Upper lobe of right lung (tissue), 1 donor: ENCODE measurements around the gene MYH15. TPM values are rescaled to one million over a fixed set of nuclear protein-coding genes. Genes with fewer than 3 reads are reported as not detected.

Experiments
- ATAC-seq: fragments of 200-7000 bp; cut with Tn5 transposase; one replicate; pipeline ENCODE4 v1.9.1; 2020; ENCODE audit warnings: mild to moderate bottlenecking, moderate library complexity
- DNase-seq: peaks from one replicate; pipeline ENCODE4 v3.0.0-alpha.2; 2020
- H3K27ac ChIP-seq: fragments of 200-600 bp; one replicate; pipeline ENCODE4 v1.8.0; 2022
- H3K27me3 ChIP-seq: fragments of 200-600 bp; one replicate; pipeline ENCODE4 v1.8.0; 2022; ENCODE audit warnings: mild to moderate bottlenecking
- H3K36me3 ChIP-seq: fragments of 200-600 bp; one replicate; pipeline ENCODE4 v1.8.0; 2022
- H3K4me1 ChIP-seq: fragments of 200-600 bp; one replicate; pipeline ENCODE4 v1.8.0; 2022
- H3K4me3 ChIP-seq: fragments of 200-600 bp; one replicate; pipeline ENCODE4 v1.8.0; 2022; ENCODE audit warnings: mild to moderate bottlenecking
- H3K9me3 ChIP-seq: fragments of 200-600 bp; one replicate; pipeline ENCODE4 v1.8.0; 2022
- intact Hi-C: fragments of 100-400 bp; cut with DNase I; formaldehyde crosslinking; loops from one replicate; pipeline ENCODE4 v1.11.0; 2022
- total RNA-seq: library from RNA; stranded (reverse); fragmentation: NEBNext Ultra II Directional; extraction: Animal tissue kit (Norgen Biotek cat#: 25700); gene quantifications from one replicate; pipeline ENCODE4 v1.2.1, GENCODE V29; 2021
- TF ChIP-seq, protein P1 (sequence below): fragments of 200-600 bp; IDR thresholded peaks from one replicate; pipeline ENCODE4 v1.8.0; 2022; ENCODE audit warnings: antibody characterized with exemption
- donor health status: DM: no; HTN: yes; CAD: no; lungs with severe emphysema.

Gene MYH15
- total RNA-seq, 1 donor from 2014 or later: 0.90 TPM

DNA sequence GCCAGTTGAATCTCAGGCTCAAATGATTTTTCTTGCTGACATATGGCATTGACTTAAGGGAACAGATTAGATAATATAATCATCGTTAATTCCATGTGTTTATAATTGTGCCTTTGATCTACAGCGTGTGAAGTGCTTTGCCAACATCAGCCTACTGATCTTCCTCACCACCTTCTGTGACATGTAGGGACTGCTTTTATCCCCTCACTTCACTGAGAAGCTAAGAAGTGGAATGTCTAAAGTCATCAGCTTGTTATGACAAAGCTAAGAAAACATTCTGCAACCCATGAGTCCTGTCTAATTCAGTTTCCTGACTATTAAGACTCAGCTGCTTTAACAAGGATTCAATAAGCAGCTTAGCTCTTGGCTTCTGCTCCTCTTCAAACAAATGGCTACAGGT is 106.0 kb downstream of the MYH15 start:
- Histone ChIP-seq H3K36me3 (no peaks in the 10 kb centered on the region), H3K27ac (no peak overlapping the region), H3K9me3 (no peaks in the 10 kb centered on the region), H3K4me3 (no peak overlapping the region), H3K4me1 (no peaks in the 10 kb centered on the region), H3K27me3 (no peaks in the 10 kb centered on the region)
- DNase-seq (no peak), ATAC-seq (no peak)
- TF ChIP-seq, protein P1, sequence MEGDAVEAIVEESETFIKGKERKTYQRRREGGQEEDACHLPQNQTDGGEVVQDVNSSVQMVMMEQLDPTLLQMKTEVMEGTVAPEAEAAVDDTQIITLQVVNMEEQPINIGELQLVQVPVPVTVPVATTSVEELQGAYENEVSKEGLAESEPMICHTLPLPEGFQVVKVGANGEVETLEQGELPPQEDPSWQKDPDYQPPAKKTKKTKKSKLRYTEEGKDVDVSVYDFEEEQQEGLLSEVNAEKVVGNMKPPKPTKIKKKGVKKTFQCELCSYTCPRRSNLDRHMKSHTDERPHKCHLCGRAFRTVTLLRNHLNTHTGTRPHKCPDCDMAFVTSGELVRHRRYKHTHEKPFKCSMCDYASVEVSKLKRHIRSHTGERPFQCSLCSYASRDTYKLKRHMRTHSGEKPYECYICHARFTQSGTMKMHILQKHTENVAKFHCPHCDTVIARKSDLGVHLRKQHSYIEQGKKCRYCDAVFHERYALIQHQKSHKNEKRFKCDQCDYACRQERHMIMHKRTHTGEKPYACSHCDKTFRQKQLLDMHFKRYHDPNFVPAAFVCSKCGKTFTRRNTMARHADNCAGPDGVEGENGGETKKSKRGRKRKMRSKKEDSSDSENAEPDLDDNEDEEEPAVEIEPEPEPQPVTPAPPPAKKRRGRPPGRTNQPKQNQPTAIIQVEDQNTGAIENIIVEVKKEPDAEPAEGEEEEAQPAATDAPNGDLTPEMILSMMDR: no peak
- intact Hi-C loops: no loop called here

DNA sequence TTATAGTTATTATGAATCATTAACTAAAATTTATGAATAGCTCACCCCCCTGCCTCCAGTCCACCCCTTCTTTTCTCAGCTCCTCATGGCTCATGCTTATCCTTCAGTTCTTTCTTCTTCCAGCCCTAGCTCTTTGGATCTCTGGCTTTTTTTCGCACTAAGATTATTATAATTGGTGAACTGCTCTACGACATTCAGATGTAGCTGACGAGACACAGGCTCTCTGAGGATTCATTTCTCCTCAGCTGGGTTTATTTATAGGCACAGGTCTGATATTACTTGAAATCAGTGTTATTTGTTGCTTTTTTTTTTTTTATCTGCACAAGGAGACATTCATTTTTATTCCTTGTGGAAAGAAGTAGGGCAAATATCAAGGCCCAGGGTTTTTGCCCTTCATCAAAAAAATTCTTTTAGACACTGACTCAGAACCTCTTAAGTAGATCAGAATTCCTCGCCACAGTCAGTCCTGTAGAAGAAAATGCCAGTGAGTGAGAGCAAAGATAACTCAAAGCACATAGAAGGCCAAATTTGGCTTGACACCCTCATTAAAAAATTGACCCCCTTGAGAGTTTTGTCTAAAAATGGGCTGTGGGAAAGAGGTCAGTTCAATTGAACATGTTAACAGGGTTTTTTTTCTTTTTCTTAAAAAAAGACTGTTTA is 106.6 kb downstream of the MYH15 start:
- Histone ChIP-seq H3K9me3 (no peaks in the 10 kb centered on the region), H3K27ac (no peak overlapping the region), H3K27me3 (no peaks in the 10 kb centered on the region), H3K36me3 (no peaks in the 10 kb centered on the region), H3K4me3 (no peak overlapping the region), H3K4me1 (no peaks in the 10 kb centered on the region)
- intact Hi-C loops: no loop called here
- TF ChIP-seq, protein P1: no peak
- DNase-seq (no peak), ATAC-seq (no peak)

DNA sequence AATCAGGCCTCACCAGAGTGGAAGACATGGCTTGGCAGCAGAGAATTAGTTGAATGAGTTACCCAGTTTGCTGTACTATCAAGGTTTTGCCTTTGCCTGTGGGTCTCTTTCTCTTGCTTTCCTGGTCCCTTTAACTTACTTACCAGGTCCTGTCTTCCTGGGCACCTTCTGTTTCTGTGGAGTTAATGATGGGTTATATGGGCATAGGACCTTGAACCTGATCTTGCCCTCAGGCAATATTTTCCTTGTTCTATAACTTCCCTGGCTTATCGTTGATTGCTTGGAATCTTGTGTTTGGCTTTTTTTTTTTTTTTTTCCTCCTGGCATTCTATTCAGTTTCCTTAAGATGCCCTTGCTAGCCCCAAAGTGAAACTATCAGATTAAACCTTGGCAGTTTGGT is 107.2 kb downstream of the MYH15 start:
- DNase-seq (no peak), ATAC-seq (no peak)
- TF ChIP-seq, protein P1: no peak
- intact Hi-C loops: no loop called here
- H3K27me3 ChIP-seq: no peaks in the 10 kb centered on the region
- H3K27ac ChIP-seq: no peak overlapping the region
- H3K36me3 ChIP-seq: no peaks in the 10 kb centered on the region
- no peak overlapping the region for H3K4me3 ChIP-seq
- H3K4me1 ChIP-seq: no peaks in the 10 kb centered on the region
- H3K9me3 ChIP-seq: no peaks in the 10 kb centered on the region

DNA sequence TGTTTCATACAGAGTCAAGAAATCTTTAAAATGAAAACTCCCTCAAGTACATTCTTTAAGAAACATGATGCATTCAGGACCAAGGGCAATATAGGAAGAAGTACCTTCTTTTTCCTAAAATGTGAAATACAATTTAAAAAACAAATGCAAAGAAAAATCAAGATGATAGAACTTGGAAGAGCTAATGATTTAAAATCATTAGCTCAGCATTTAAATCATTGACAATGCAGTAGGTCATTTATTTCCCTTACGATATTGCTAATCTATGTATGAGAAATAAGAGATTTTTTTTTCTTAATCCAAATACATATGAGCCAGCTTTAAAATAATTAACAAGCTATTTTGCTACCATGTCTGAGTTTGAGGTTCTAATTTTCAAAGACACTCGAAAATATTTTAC is 108.6 kb downstream of the MYH15 start:
- H3K4me1 ChIP-seq: no peaks in the 10 kb centered on the region
- H3K27me3 ChIP-seq: no peaks in the 10 kb centered on the region
- H3K9me3 ChIP-seq: no peaks in the 10 kb centered on the region
- DNase-seq (no peak), ATAC-seq (no peak)
- H3K27ac ChIP-seq: no peak overlapping the region
- TF ChIP-seq, protein P1: no peak
- no peaks in the 10 kb centered on the region for H3K36me3 ChIP-seq
- intact Hi-C loops: no loop called here
- H3K4me3 ChIP-seq: no peak overlapping the region

DNA sequence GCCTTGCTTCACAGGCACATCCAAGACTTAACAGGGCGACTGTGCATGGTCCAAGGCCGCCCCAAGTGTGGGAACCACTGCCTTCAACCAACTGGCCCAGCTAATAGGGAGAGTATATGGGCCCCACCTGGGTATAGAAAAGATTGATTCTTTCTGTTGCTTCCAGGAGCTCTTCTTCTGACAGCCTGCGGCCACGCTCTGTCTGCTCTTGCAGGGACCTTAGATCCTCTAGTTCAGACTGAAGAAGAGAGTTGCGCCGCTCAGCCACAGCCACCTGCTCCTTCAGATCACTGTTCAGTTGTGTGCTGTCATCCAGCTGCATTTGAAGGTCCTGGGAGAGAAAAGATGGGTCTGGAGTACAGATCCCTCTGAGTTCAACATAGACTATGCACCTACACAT is 111.9 kb downstream of the MYH15 start:
- ATAC-seq: no peak

More for the DNA sequence above, 111.9 kb downstream of the MYH15 start:
- intact Hi-C loops: no loop called here
- Histone ChIP-seq H3K36me3 (no peaks in the 10 kb centered on the region), H3K9me3 (no peaks in the 10 kb centered on the region), H3K27ac (no peak overlapping the region), H3K4me3 (no peak overlapping the region), H3K27me3 (no peaks in the 10 kb centered on the region), H3K4me1 (no peaks in the 10 kb centered on the region)
- TF ChIP-seq, protein P1: no peak
- DNase-seq: no peak
